ENCODE results near the gene SSC5D. TPM values are rescaled to one million over a fixed set of nuclear protein-coding genes. Genes with fewer than 3 reads are reported as not detected.

Gene SSC5D
- total RNA-seq, 1 experiment from 2014 or later = 1.5 TPM

DNA sequence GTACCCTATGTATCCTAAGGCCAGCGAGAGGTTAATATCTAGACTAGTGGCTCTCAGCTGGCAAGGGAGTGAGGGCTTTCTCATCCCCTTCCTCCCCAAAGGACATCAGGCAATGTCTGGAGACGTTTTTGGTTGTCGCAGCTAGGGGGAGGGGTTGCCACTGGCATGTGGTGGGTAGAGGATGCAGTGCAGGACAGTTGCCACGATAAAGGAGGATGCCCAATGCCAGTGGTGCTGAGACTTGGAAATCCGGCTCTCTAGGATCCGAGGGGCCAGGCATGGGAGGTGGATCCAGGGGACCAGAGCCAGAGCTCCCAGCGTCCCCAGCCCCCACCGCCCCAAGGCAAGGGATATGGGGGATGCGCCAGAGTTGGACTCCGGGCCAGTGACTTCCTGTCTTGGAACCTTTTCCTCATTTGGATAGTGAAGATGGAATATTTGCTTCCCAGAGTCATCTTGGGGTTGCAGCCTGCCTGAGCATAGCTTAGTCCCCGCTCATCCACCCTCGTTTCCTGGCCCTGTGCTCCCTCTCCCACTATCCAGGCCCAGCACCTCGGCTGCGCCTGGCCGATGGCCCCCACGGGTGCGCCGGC is 4.9 kb downstream of the SSC5D start:
- DNase-seq (ENCODE audit: low read depth, low spot score) (no peak), ATAC-seq (no peak)
- Histone ChIP-seq H3K4me3 (replicated peaks in 1 of 2; ENCODE audit: low read depth in 1 of 2, low read length in 2 of 2) (no peak overlapping the region), H3K9ac (ENCODE audit: low read length) (no peak overlapping the region), H3K27ac (ENCODE audit: low read depth, low read length) (no peak overlapping the region), H3K4me2 (ENCODE audit: low read length) (no peak overlapping the region), H3K9me2 (ENCODE audit: insufficient read depth) (no peaks in the 10 kb centered on the region), H3K79me2 (ENCODE audit: insufficient read depth, low read length) (no peaks in the 10 kb centered on the region), H3K9me3 (ENCODE audit: control insufficient read depth in 1 of 2, insufficient read depth in 1 of 2, low read depth in 1 of 2, low read length in 2 of 2) (no peaks in the 10 kb centered on the region), H4K20me1 (ENCODE audit: insufficient read depth) (no peaks in the 10 kb centered on the region), H3K27me3 (ENCODE audit: insufficient read depth, low read length) (no peaks in the 10 kb centered on the region), H2AFZ (ENCODE audit: low read depth, low read length, poor library complexity, severe bottlenecking) (no peak overlapping the region), H3K36me3 (ENCODE audit: control insufficient read depth in 1 of 2, insufficient read depth in 2 of 2, low read length in 2 of 2) (no peaks in the 10 kb centered on the region), H3K4me1 (ENCODE audit: control insufficient read depth in 1 of 2, insufficient read depth in 2 of 2, low read length in 2 of 2) (peaks cover 0 to 11% of the 10 kb centered on the region in 2 experiments; a peak in 1 of 4 replicates)
- ChIA-PET POLR2A (interaction anchor here (1.2 kb wide), 1 partner anchor 8 kb away, joined by 4 read pairs; the partner anchor contains the start of gene NAT14), CTCF (no interaction called here), RAD21 (ENCODE audit: low non-redundant PET in 1 of 2, low total read pairs in 2 of 2, uncharacterized antibody in 2 of 2, unreplicated experiment in 2 of 2) (no interaction called here)
- intact Hi-C loops (cut with micrococcal nuclease) = no loop called here
- TF ChIP-seq SRF (IDR thresholded peaks at IDR 0.05; ENCODE audit: low read depth) = no peak
- TF ChIP-seq, protein P1, sequence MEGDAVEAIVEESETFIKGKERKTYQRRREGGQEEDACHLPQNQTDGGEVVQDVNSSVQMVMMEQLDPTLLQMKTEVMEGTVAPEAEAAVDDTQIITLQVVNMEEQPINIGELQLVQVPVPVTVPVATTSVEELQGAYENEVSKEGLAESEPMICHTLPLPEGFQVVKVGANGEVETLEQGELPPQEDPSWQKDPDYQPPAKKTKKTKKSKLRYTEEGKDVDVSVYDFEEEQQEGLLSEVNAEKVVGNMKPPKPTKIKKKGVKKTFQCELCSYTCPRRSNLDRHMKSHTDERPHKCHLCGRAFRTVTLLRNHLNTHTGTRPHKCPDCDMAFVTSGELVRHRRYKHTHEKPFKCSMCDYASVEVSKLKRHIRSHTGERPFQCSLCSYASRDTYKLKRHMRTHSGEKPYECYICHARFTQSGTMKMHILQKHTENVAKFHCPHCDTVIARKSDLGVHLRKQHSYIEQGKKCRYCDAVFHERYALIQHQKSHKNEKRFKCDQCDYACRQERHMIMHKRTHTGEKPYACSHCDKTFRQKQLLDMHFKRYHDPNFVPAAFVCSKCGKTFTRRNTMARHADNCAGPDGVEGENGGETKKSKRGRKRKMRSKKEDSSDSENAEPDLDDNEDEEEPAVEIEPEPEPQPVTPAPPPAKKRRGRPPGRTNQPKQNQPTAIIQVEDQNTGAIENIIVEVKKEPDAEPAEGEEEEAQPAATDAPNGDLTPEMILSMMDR (IDR thresholded peaks at IDR 0.05 in 2 of 3, conservative IDR thresholded peaks at IDR 0.05 in 1 of 3; ENCODE audit: borderline replicate concordance in 1 of 3, insufficient read depth in 1 of 3, low read depth in 2 of 3, low read length in 2 of 3) = no peak
- TF ChIP-seq SP1 (IDR thresholded peaks at IDR 0.05; ENCODE audit: low read depth) = no peak
- no peak for TF ChIP-seq ZNF274 (IDR thresholded peaks at IDR 0.05; ENCODE audit: low read depth, low read length)
- TF ChIP-seq TCF7L2 (IDR thresholded peaks at IDR 0.05; ENCODE audit: borderline replicate concordance, extremely low read depth, insufficient read depth, insufficient read length) = no peak
- TF ChIP-seq EGR1 (IDR thresholded peaks at IDR 0.05; ENCODE audit: low read depth) = no peak
- no peak for TF ChIP-seq EZH2 (IDR thresholded peaks at IDR 0.05)
- TF ChIP-seq, protein P2, sequence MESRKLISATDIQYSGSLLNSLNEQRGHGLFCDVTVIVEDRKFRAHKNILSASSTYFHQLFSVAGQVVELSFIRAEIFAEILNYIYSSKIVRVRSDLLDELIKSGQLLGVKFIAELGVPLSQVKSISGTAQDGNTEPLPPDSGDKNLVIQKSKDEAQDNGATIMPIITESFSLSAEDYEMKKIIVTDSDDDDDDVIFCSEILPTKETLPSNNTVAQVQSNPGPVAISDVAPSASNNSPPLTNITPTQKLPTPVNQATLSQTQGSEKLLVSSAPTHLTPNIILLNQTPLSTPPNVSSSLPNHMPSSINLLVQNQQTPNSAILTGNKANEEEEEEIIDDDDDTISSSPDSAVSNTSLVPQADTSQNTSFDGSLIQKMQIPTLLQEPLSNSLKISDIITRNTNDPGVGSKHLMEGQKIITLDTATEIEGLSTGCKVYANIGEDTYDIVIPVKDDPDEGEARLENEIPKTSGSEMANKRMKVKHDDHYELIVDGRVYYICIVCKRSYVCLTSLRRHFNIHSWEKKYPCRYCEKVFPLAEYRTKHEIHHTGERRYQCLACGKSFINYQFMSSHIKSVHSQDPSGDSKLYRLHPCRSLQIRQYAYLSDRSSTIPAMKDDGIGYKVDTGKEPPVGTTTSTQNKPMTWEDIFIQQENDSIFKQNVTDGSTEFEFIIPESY (IDR thresholded peaks at IDR 0.05; ENCODE audit: extremely low read depth, insufficient replicate concordance, low read length) = no peak
- no peak for TF ChIP-seq YY1 (IDR thresholded peaks at IDR 0.05; ENCODE audit: extremely low read depth, insufficient replicate concordance, low read depth, low read length)
- no peak for TF ChIP-seq RAD21 (IDR thresholded peaks at IDR 0.05; ENCODE audit: low read depth)
- no TSS peak for BruUV-seq (replicated peaks)
